WTC11 (cell line): Measurements from ENCODE around the gene SETD4. TPM values are rescaled to one million over a fixed set of nuclear protein-coding genes. Genes with fewer than 3 reads are reported as not detected.

Source experiments
- CBFB ChIP-seq: sonication (generic); formaldehyde crosslinking; IDR thresholded peaks from 2 replicates; pipeline ENCODE4 v1.8.1; 2022; ENCODE audit warnings: mild to moderate bottlenecking, low read depth, missing genetic modification reagents
- CREM ChIP-seq: sonication (generic); formaldehyde crosslinking; IDR thresholded peaks from 2 replicates; pipeline ENCODE4 v1.8.1; 2022; ENCODE audit warnings: mild to moderate bottlenecking, missing genetic modification reagents, moderate library complexity
- ELF4 ChIP-seq: sonication (generic); formaldehyde crosslinking; IDR thresholded peaks from 2 replicates; pipeline ENCODE4 v1.8.1; 2022; ENCODE audit warnings: low read depth, mild to moderate bottlenecking, moderate library complexity, missing genetic modification reagents
- ESRRA ChIP-seq: sonication (generic); formaldehyde crosslinking; IDR thresholded peaks from 2 replicates; pipeline ENCODE4 v1.8.1; 2022; ENCODE audit warnings: mild to moderate bottlenecking, missing genetic modification reagents, borderline replicate concordance
- GRHL2 ChIP-seq: fragments of 250-450 bp; sonication (Bioruptor Pico); IDR thresholded peaks from 2 replicates; pipeline ENCODE4 v1.8.0; 2022; ENCODE audit warnings: mild to moderate bottlenecking, moderate library complexity; ENCODE audit not compliant: insufficient replicate concordance, severe bottlenecking
- IRF2 ChIP-seq: sonication (generic); formaldehyde crosslinking; IDR thresholded peaks from 2 replicates; pipeline ENCODE4 v1.8.0; 2022; ENCODE audit warnings: low read depth, missing genetic modification reagents, borderline replicate concordance
- JAZF1 ChIP-seq: fragments of 250-450 bp; sonication (Bioruptor Pico); IDR thresholded peaks from 2 replicates; pipeline ENCODE4 v1.9.0; 2021; ENCODE audit warnings: moderate library complexity, mild to moderate bottlenecking, inconsistent platforms
- JUN ChIP-seq: sonication (generic); formaldehyde crosslinking; IDR thresholded peaks from 2 replicates; pipeline ENCODE4 v1.8.0; 2023; ENCODE audit warnings: mild to moderate bottlenecking, missing genetic modification reagents
- MYBL2 ChIP-seq: sonication (generic); formaldehyde crosslinking; IDR thresholded peaks from 2 replicates; pipeline ENCODE4 v1.8.1; 2023; ENCODE audit warnings: mild to moderate bottlenecking, moderate library complexity, missing genetic modification reagents
- NR3C1 ChIP-seq: sonication (generic); formaldehyde crosslinking; conservative IDR thresholded peaks from 2 replicates; pipeline ENCODE4 v1.8.1; 2023; ENCODE audit warnings: low read depth, mild to moderate bottlenecking, missing genetic modification reagents
- SMAD3 ChIP-seq: sonication (generic); formaldehyde crosslinking; IDR thresholded peaks from 2 replicates; pipeline ENCODE4 v1.8.0; 2022; ENCODE audit warnings: missing genetic modification reagents, mild to moderate bottlenecking, borderline replicate concordance
- SMAD4 ChIP-seq: sonication (generic); formaldehyde crosslinking; IDR thresholded peaks from 2 replicates; pipeline ENCODE4 v1.8.0; 2022; ENCODE audit warnings: mild to moderate bottlenecking, missing genetic modification reagents
- TEAD4 ChIP-seq: sonication (generic); formaldehyde crosslinking; IDR thresholded peaks from 2 replicates; pipeline ENCODE4 v1.8.0; 2022; ENCODE audit warnings: mild to moderate bottlenecking, missing genetic modification reagents
- ZBTB21 ChIP-seq: sonication (generic); formaldehyde crosslinking; IDR thresholded peaks from 2 replicates; pipeline ENCODE4 v1.8.1; 2023; ENCODE audit warnings: mild to moderate bottlenecking, missing genetic modification reagents, borderline replicate concordance
- ZNF232 ChIP-seq: sonication (generic); formaldehyde crosslinking; IDR thresholded peaks from 2 replicates; pipeline ENCODE4 v1.8.0; 2022; ENCODE audit warnings: mild to moderate bottlenecking, missing genetic modification reagents
- ZNF263 ChIP-seq: sonication (generic); formaldehyde crosslinking; IDR thresholded peaks from 2 replicates; pipeline ENCODE4 v1.8.1; 2022; ENCODE audit warnings: low read depth, mild to moderate bottlenecking, moderate library complexity, missing genetic modification reagents
- ZNF423 ChIP-seq: fragments of 250-450 bp; sonication (Bioruptor Pico); IDR thresholded peaks from 2 replicates; pipeline ENCODE4 v2.1.2; 2022; ENCODE audit warnings: mild to moderate bottlenecking, moderate library complexity
- total RNA-seq: library from RNA; stranded (reverse); gene quantifications from 3 replicates; pipeline ENCODE4 v1.2.3, GENCODE V29; 2021
- TF ChIP-seq, protein P1 (sequence below): fragments of 200-600 bp; IDR thresholded peaks from 2 replicates; pipeline ENCODE4 v1.8.0; 2022; ENCODE audit warnings: antibody characterized with exemption
- TF ChIP-seq, protein P2 (sequence below): sonication (generic); formaldehyde crosslinking; IDR thresholded peaks from 2 replicates; pipeline ENCODE4 v1.8.0; 2023; ENCODE audit warnings: missing genetic modification reagents
- TF ChIP-seq, protein P3 (sequence below): sonication (generic); formaldehyde crosslinking; IDR thresholded peaks from 2 replicates; pipeline ENCODE4 v1.8.0; 2023; ENCODE audit warnings: mild to moderate bottlenecking, missing genetic modification reagents
- TF ChIP-seq, protein P4 (sequence below): sonication (generic); formaldehyde crosslinking; IDR thresholded peaks from 2 replicates; pipeline ENCODE4 v1.8.1; 2022; ENCODE audit warnings: mild to moderate bottlenecking, moderate library complexity, missing genetic modification reagents
- TF ChIP-seq, protein P5 (sequence below): sonication (generic); formaldehyde crosslinking; IDR thresholded peaks from 2 replicates; pipeline ENCODE4 v1.8.0; 2023; ENCODE audit warnings: missing genetic modification reagents, mild to moderate bottlenecking, borderline replicate concordance
- TF ChIP-seq, protein P6 (sequence below): fragments of 250-450 bp; sonication (Bioruptor Pico); IDR thresholded peaks from 2 replicates; pipeline ENCODE4 v1.9.0; 2021; ENCODE audit warnings: moderate library complexity, mild to moderate bottlenecking, inconsistent platforms, borderline replicate concordance

SETD4 gene
- total RNA-seq, 1 experiment from 2014 or later: 64.8 TPM

DNA sequence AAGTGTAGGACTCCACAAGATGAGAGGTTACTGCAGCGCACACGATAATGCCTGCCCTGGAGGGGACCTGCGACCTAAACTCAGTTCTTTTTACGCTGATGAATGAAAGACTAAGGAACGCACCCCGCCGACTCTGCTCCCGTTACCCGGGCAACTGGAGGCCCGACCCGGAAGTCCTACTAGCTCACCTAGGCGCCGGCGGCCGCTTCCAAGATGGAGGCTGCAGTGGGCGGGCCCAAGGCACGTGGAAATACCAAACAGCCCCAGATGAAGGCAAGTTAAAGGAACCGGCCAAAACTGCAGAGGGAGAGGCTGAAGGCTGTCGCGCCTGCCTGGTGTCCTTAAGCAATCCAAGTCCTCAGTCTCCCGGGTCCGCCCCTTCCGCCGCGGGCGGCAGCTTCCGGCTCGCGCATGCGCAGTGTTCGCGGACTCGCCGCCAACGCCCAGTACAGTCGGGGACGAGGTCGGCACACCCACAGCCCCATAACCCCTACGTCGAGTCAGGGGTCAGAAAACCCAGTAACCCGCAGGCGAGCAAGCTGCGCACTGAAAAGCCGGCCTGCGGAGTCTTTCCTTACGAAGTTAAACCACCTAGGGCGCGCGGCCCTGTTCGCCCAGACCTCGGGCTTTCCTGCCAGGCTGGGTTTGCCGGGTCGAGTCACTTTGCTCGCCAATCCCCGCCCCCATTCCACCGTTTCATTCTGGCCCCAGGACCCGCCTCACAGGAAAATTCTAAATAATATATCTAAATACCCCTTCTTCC lies at the start of gene SETD4 (continued):
- TF ChIP-seq, protein P1, sequence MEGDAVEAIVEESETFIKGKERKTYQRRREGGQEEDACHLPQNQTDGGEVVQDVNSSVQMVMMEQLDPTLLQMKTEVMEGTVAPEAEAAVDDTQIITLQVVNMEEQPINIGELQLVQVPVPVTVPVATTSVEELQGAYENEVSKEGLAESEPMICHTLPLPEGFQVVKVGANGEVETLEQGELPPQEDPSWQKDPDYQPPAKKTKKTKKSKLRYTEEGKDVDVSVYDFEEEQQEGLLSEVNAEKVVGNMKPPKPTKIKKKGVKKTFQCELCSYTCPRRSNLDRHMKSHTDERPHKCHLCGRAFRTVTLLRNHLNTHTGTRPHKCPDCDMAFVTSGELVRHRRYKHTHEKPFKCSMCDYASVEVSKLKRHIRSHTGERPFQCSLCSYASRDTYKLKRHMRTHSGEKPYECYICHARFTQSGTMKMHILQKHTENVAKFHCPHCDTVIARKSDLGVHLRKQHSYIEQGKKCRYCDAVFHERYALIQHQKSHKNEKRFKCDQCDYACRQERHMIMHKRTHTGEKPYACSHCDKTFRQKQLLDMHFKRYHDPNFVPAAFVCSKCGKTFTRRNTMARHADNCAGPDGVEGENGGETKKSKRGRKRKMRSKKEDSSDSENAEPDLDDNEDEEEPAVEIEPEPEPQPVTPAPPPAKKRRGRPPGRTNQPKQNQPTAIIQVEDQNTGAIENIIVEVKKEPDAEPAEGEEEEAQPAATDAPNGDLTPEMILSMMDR: no peak
- TF ChIP-seq JUN (no peak; the same call in 1 of the 2 replicates), SMAD3 (CRISPR knock-in tag) (no peak), GRHL2 (no peak), SMAD4 (CRISPR knock-in tag) (no peak), ESRRA (CRISPR knock-in tag) (no peak; the same call in 1 of the 2 replicates), ZNF423 (CRISPR knock-in tag) (no peak), IRF2 (no peak), TEAD4 (CRISPR knock-in tag) (0 out of 2 replicates have a peak, but pooled peaks have one; percentile 39), NR3C1 (CRISPR knock-in tag) (no peak), CREM (CRISPR knock-in tag) (peak; percentile 68; the same call in 1 of the 2 replicates), ELF4 (no peak), CBFB (CRISPR knock-in tag) (no peak), ZNF232 (CRISPR knock-in tag) (no peak), ZBTB21 (no peak), MYBL2 (CRISPR knock-in tag) (0 out of 2 replicates have a peak, but pooled peaks have one; percentile 41), JAZF1 (CRISPR knock-in tag) (no peak), ZNF263 (CRISPR knock-in tag) (no peak)
- TF ChIP-seq, protein P2, sequence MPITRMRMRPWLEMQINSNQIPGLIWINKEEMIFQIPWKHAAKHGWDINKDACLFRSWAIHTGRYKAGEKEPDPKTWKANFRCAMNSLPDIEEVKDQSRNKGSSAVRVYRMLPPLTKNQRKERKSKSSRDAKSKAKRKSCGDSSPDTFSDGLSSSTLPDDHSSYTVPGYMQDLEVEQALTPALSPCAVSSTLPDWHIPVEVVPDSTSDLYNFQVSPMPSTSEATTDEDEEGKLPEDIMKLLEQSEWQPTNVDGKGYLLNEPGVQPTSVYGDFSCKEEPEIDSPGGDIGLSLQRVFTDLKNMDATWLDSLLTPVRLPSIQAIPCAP (CRISPR knock-in tag): no peak
- TF ChIP-seq, protein P3, sequence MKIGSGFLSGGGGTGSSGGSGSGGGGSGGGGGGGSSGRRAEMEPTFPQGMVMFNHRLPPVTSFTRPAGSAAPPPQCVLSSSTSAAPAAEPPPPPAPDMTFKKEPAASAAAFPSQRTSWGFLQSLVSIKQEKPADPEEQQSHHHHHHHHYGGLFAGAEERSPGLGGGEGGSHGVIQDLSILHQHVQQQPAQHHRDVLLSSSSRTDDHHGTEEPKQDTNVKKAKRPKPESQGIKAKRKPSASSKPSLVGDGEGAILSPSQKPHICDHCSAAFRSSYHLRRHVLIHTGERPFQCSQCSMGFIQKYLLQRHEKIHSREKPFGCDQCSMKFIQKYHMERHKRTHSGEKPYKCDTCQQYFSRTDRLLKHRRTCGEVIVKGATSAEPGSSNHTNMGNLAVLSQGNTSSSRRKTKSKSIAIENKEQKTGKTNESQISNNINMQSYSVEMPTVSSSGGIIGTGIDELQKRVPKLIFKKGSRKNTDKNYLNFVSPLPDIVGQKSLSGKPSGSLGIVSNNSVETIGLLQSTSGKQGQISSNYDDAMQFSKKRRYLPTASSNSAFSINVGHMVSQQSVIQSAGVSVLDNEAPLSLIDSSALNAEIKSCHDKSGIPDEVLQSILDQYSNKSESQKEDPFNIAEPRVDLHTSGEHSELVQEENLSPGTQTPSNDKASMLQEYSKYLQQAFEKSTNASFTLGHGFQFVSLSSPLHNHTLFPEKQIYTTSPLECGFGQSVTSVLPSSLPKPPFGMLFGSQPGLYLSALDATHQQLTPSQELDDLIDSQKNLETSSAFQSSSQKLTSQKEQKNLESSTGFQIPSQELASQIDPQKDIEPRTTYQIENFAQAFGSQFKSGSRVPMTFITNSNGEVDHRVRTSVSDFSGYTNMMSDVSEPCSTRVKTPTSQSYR (CRISPR knock-in tag): no peak
- TF ChIP-seq, protein P4, sequence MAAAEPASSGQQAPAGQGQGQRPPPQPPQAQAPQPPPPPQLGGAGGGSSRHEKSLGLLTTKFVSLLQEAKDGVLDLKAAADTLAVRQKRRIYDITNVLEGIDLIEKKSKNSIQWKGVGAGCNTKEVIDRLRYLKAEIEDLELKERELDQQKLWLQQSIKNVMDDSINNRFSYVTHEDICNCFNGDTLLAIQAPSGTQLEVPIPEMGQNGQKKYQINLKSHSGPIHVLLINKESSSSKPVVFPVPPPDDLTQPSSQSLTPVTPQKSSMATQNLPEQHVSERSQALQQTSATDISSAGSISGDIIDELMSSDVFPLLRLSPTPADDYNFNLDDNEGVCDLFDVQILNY (CRISPR knock-in tag): 0 out of 2 replicates have a peak, but pooled peaks have one; percentile 26
- TF ChIP-seq, protein P5, sequence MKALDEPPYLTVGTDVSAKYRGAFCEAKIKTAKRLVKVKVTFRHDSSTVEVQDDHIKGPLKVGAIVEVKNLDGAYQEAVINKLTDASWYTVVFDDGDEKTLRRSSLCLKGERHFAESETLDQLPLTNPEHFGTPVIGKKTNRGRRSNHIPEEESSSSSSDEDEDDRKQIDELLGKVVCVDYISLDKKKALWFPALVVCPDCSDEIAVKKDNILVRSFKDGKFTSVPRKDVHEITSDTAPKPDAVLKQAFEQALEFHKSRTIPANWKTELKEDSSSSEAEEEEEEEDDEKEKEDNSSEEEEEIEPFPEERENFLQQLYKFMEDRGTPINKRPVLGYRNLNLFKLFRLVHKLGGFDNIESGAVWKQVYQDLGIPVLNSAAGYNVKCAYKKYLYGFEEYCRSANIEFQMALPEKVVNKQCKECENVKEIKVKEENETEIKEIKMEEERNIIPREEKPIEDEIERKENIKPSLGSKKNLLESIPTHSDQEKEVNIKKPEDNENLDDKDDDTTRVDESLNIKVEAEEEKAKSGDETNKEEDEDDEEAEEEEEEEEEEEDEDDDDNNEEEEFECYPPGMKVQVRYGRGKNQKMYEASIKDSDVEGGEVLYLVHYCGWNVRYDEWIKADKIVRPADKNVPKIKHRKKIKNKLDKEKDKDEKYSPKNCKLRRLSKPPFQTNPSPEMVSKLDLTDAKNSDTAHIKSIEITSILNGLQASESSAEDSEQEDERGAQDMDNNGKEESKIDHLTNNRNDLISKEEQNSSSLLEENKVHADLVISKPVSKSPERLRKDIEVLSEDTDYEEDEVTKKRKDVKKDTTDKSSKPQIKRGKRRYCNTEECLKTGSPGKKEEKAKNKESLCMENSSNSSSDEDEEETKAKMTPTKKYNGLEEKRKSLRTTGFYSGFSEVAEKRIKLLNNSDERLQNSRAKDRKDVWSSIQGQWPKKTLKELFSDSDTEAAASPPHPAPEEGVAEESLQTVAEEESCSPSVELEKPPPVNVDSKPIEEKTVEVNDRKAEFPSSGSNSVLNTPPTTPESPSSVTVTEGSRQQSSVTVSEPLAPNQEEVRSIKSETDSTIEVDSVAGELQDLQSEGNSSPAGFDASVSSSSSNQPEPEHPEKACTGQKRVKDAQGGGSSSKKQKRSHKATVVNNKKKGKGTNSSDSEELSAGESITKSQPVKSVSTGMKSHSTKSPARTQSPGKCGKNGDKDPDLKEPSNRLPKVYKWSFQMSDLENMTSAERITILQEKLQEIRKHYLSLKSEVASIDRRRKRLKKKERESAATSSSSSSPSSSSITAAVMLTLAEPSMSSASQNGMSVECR: peak; percentile 87
- TF ChIP-seq, protein P6, sequence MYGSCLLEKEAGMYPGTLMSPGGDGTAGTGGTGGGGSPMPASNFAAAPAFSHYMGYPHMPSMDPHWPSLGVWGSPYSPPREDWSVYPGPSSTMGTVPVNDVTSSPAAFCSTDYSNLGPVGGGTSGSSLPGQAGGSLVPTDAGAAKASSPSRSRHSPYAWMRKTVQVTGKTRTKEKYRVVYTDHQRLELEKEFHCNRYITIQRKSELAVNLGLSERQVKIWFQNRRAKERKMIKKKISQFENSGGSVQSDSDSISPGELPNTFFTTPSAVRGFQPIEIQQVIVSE (CRISPR knock-in tag): no peak
